H9 (cell line): ENCODE measurements around the gene PLXNA4. TPM values are rescaled to one million over a fixed set of nuclear protein-coding genes. Genes with fewer than 3 reads are reported as not detected.
"Not testable (repeated sequence)": the region's sequence is repeated elsewhere in the genome, so short reads cannot be mapped to it uniquely, and the experiment has no call there.

Source experiments
- DNase-seq: peaks from one replicate; pipeline ENCODE4 v3.0.0-alpha.2; 2017
- H2AFZ ChIP-seq: one replicate; pipeline ENCODE4 v1.6.1; 2013; ENCODE audit warnings: mild to moderate bottlenecking, low read length, control low read depth, moderate library complexity
- H2AK5ac ChIP-seq: 2 replicates; pipeline ENCODE4 v1.6.1; 2013; ENCODE audit warnings: low read length, control low read depth, mixed read lengths; ENCODE audit not compliant: insufficient read length
- H2BK120ac ChIP-seq: one replicate; pipeline ENCODE4 v1.6.1; 2013; ENCODE audit warnings: low read depth, mild to moderate bottlenecking, low read length, control low read depth, inconsistent platforms; ENCODE audit not compliant: poor library complexity, severe bottlenecking
- H2BK12ac ChIP-seq: 2 replicates; pipeline ENCODE4 v1.6.1; 2013; ENCODE audit warnings: low read length, control low read depth, mixed read lengths, low read depth; ENCODE audit not compliant: insufficient read length
- H2BK15ac ChIP-seq: 2 replicates; pipeline ENCODE4 v1.6.1; 2013; ENCODE audit warnings: low read depth, low read length, control low read depth
- H2BK20ac ChIP-seq: one replicate; pipeline ENCODE4 v1.6.1; 2013; ENCODE audit warnings: low read depth, mild to moderate bottlenecking, low read length, control low read depth, inconsistent platforms; ENCODE audit not compliant: poor library complexity, severe bottlenecking
- H2BK5ac ChIP-seq: 2 replicates; pipeline ENCODE4 v1.6.1; 2013; ENCODE audit warnings: low read length, control low read depth, mixed read lengths; ENCODE audit not compliant: insufficient read length
- H3K14ac ChIP-seq: 2 replicates; pipeline ENCODE4 v1.6.1; 2013; ENCODE audit warnings: low read length, control low read depth; ENCODE audit not compliant: insufficient read depth
- H3K18ac ChIP-seq: 2 replicates; pipeline ENCODE4 v1.6.1; 2013; ENCODE audit warnings: low read depth, mild to moderate bottlenecking, mixed read lengths, low read length, control low read depth; ENCODE audit not compliant: insufficient read length
- H3K23ac ChIP-seq: 2 replicates; pipeline ENCODE4 v1.6.1; 2013; ENCODE audit warnings: low read length, control low read depth, mixed read lengths, low read depth; ENCODE audit not compliant: insufficient read length
- H3K23me2 ChIP-seq: 2 replicates; pipeline ENCODE4 v1.6.1; 2013; ENCODE audit warnings: low read depth, mild to moderate bottlenecking, mixed read lengths, low read length, control low read depth; ENCODE audit not compliant: insufficient read length, poor library complexity, severe bottlenecking
- H3K27ac ChIP-seq: 2 replicates; pipeline ENCODE4 v1.5.1; 2013; ENCODE audit warnings: low read length, control low read depth, mixed read lengths, low read depth; ENCODE audit not compliant: insufficient read length
- H3K27me3 ChIP-seq: 2 replicates; pipeline ENCODE4 v1.6.1; 2013; ENCODE audit warnings: low read length, control low read depth, inconsistent platforms; ENCODE audit not compliant: insufficient read depth
- H3K4ac ChIP-seq: 2 replicates; pipeline ENCODE4 v1.6.1; 2013; ENCODE audit warnings: low read depth, mild to moderate bottlenecking, control low read depth, inconsistent platforms, low read length, moderate library complexity
- H3K4me1 ChIP-seq: 2 replicates; pipeline ENCODE4 v1.6.1; 2013; ENCODE audit warnings: low read length, control low read depth, inconsistent platforms; ENCODE audit not compliant: insufficient read depth
- H3K4me2 ChIP-seq: 2 replicates; pipeline ENCODE4 v1.6.1; 2013; ENCODE audit warnings: low read length, control low read depth, mixed read lengths; ENCODE audit not compliant: insufficient read length, insufficient read depth
- H3K56ac ChIP-seq: 2 replicates; pipeline ENCODE4 v1.6.1; 2013; ENCODE audit warnings: low read depth, mild to moderate bottlenecking, mixed read lengths, low read length, control low read depth; ENCODE audit not compliant: insufficient read length
- H3K79me1 ChIP-seq: 2 replicates; pipeline ENCODE4 v1.6.1; 2013; ENCODE audit warnings: low read depth, mild to moderate bottlenecking, moderate library complexity, low read length, control low read depth, inconsistent platforms; ENCODE audit not compliant: insufficient read depth, poor library complexity, severe bottlenecking
- H3K79me2 ChIP-seq: 2 replicates; pipeline ENCODE4 v1.6.1; 2013; ENCODE audit warnings: low read length, control low read depth, inconsistent platforms; ENCODE audit not compliant: insufficient read depth
- H3K9ac ChIP-seq: 2 replicates; pipeline ENCODE4 v1.6.1; 2013; ENCODE audit warnings: low read length, control low read depth, mixed read lengths; ENCODE audit not compliant: insufficient read length; ENCODE audit errors: extremely low read depth
- H3K9me3 ChIP-seq: one replicate; pipeline ENCODE4 v1.6.1; 2013; ENCODE audit warnings: low read depth, low read length, inconsistent platforms; ENCODE audit not compliant: control insufficient read depth
- H3T11ph ChIP-seq: one replicate; pipeline ENCODE4 v1.6.1; 2013; ENCODE audit warnings: mild to moderate bottlenecking, low read length, control low read depth, inconsistent platforms
- H4K20me1 ChIP-seq: one replicate; pipeline ENCODE4 v1.6.1; 2013; ENCODE audit not compliant: control insufficient read depth, insufficient read length, insufficient read depth
- H4K5ac ChIP-seq: 2 replicates; pipeline ENCODE4 v1.6.1; 2013; ENCODE audit warnings: low read depth, mild to moderate bottlenecking, mixed read lengths, low read length, control low read depth; ENCODE audit not compliant: insufficient read length
- H4K8ac ChIP-seq: replicated peaks from 2 replicates; pipeline ENCODE4 v1.6.1; 2013; ENCODE audit warnings: low read length, control low read depth, mixed read lengths, low read depth; ENCODE audit not compliant: insufficient read length
- H4K91ac ChIP-seq: 2 replicates; pipeline ENCODE4 v1.6.1; 2013; ENCODE audit warnings: low read depth, mild to moderate bottlenecking, moderate library complexity, mixed read lengths, low read length, control low read depth; ENCODE audit not compliant: insufficient read length
- H3K27ac Mint-ChIP-seq, 3 experiments: 2 replicates in 2 of 3; 3 replicates in 1 of 3; pipeline ENCODE4 v1.8.0; 2020 to 2021; ENCODE audit warnings: mixed read lengths in 3 of 3, mild to moderate bottlenecking in 1 of 3, moderate library complexity in 1 of 3
- H3K27me3 Mint-ChIP-seq: 2 replicates; pipeline ENCODE4 v1.8.0; 2021; ENCODE audit warnings: low read depth, mild to moderate bottlenecking, moderate library complexity, mixed read lengths
- H3K36me3 Mint-ChIP-seq, 3 experiments: 2 replicates in 2 of 3; 3 replicates in 1 of 3; pipeline ENCODE4 v1.8.0; 2020 to 2021; ENCODE audit warnings: low read depth in 3 of 3, mixed read lengths in 3 of 3; ENCODE audit not compliant: insufficient read depth in 1 of 3
- H3K4me1 Mint-ChIP-seq, 2 experiments: 2 replicates each; pipeline ENCODE4 v1.8.0; 2020; ENCODE audit warnings: mixed read lengths in 2 of 2
- H3K4me3 Mint-ChIP-seq, 2 experiments: 2 replicates in 1 of 2; 3 replicates in 1 of 2; pipeline ENCODE4 v1.8.0; 2020 to 2021; ENCODE audit warnings: mild to moderate bottlenecking in 2 of 2, mixed read lengths in 2 of 2, moderate library complexity in 1 of 2
- H3K9me3 Mint-ChIP-seq, 2 experiments: 2 replicates in 1 of 2; 3 replicates in 1 of 2; pipeline ENCODE4 v1.8.0; 2020; ENCODE audit warnings: mild to moderate bottlenecking in 2 of 2, mixed read lengths in 2 of 2, moderate library complexity in 1 of 2
- WGBS: extraction: QIAGEN DNeasy Blood & Tissue Kit; methylation state at CpG from one replicate; pipeline ENCODE4 v1.1.7; 2013; ENCODE audit warnings: missing lambda C conversion rate, low lambda C conversion rate, mixed read lengths; ENCODE audit not compliant: insufficient read length; ENCODE audit errors: extremely low coverage; 5-methylcytosine and 5-hydroxymethylcytosine counted together
- total RNA-seq: library from RNA; stranded (reverse); gene quantifications from 2 replicates; pipeline ENCODE4 v1.2.1, GENCODE V29; 2021
- TF ChIP-seq, protein P1 (sequence below): fragments of 200-600 bp; sonication (generic); conservative IDR thresholded peaks from 3 replicates; pipeline ENCODE4 v1.8.0; 2021; ENCODE audit warnings: antibody characterized with exemption, mild to moderate bottlenecking

The PLXNA4 gene
- total RNA-seq, 1 experiment from 2014 or later = 0.35 TPM

- no peaks in the 10 kb centered on the region for H3K9me3 Mint-ChIP-seq
- H2BK12ac ChIP-seq = no peak overlapping the region
- no peak overlapping the region for H4K5ac ChIP-seq
Observed at GRCh38 chr7:132179080-132179430, 397.2 kb downstream of the PLXNA4 start.

GRCh38 chr7:132178402-132179079 lies 397.7 kb downstream of the PLXNA4 start:
- not testable (repeated sequence) for H4K20me1 ChIP-seq, H3K9me3 ChIP-seq, DNase-seq, H3K9ac ChIP-seq, H3K14ac ChIP-seq, H3K23me2 ChIP-seq, H3K18ac ChIP-seq, H3K4me3 Mint-ChIP-seq, H3K79me2 ChIP-seq, H3K79me1 ChIP-seq, H4K5ac ChIP-seq, H3K4me2 ChIP-seq, H3K23ac ChIP-seq, H3K4me1 ChIP-seq, H2BK5ac ChIP-seq, H3K27me3 Mint-ChIP-seq, H3K56ac ChIP-seq, H3T11ph ChIP-seq, H3K27ac ChIP-seq, H3K36me3 Mint-ChIP-seq, H2BK12ac ChIP-seq, H2AFZ ChIP-seq, H3K4ac ChIP-seq, H4K91ac ChIP-seq, H2BK120ac ChIP-seq, H2BK15ac ChIP-seq, H3K9me3 Mint-ChIP-seq, H3K27me3 ChIP-seq, H2BK20ac ChIP-seq, H4K8ac ChIP-seq, H2AK5ac ChIP-seq
- peaks cover 12 to 18% of the 10 kb centered on the region in 2 experiments for H3K4me1 Mint-ChIP-seq
- peak overlapping the region in 1 of 3 experiments; percentile 40; a peak in 1 of 7 replicates for H3K27ac Mint-ChIP-seq
- WGBS = no CpG with 5 or more reads among the region's 8 CpGs

More at GRCh38 chr7:132179080-132179430, 397.2 kb downstream of the PLXNA4 start:
- Histone ChIP-seq H3K23me2 (no peaks in the 10 kb centered on the region), H4K20me1 (no peaks in the 10 kb centered on the region), H3K4me2 (no peak overlapping the region), H3K27me3 (no peaks in the 10 kb centered on the region), H4K91ac (no peak overlapping the region), H3K4me1 (no peaks in the 10 kb centered on the region), H3K79me2 (no peaks in the 10 kb centered on the region), H2AK5ac (no peak overlapping the region), H2BK5ac (no peak overlapping the region), H3K27ac (no peak overlapping the region), H3T11ph (no peak overlapping the region), H3K4ac (no peak overlapping the region), H2BK120ac (no peak overlapping the region), H3K23ac (no peak overlapping the region), H3K18ac (no peak overlapping the region), H3K14ac (no peak overlapping the region), H3K9ac (no peak overlapping the region), H2BK20ac (no peak overlapping the region), H2AFZ (no peak overlapping the region), H4K8ac (no peak overlapping the region), H3K56ac (no peak overlapping the region), H3K9me3 (no peaks in the 10 kb centered on the region), H2BK15ac (no peak overlapping the region), H3K79me1 (no peaks in the 10 kb centered on the region)
- DNase-seq = no peak
- TF ChIP-seq, protein P1, sequence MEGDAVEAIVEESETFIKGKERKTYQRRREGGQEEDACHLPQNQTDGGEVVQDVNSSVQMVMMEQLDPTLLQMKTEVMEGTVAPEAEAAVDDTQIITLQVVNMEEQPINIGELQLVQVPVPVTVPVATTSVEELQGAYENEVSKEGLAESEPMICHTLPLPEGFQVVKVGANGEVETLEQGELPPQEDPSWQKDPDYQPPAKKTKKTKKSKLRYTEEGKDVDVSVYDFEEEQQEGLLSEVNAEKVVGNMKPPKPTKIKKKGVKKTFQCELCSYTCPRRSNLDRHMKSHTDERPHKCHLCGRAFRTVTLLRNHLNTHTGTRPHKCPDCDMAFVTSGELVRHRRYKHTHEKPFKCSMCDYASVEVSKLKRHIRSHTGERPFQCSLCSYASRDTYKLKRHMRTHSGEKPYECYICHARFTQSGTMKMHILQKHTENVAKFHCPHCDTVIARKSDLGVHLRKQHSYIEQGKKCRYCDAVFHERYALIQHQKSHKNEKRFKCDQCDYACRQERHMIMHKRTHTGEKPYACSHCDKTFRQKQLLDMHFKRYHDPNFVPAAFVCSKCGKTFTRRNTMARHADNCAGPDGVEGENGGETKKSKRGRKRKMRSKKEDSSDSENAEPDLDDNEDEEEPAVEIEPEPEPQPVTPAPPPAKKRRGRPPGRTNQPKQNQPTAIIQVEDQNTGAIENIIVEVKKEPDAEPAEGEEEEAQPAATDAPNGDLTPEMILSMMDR = no peak
- no CpG with 5 or more reads among the region's 10 CpGs for WGBS
- Mint-ChIP-seq H3K36me3 (no peaks in the 10 kb centered on the region), H3K4me3 (no peak overlapping the region), H3K4me1 (peaks cover 17 to 22% of the 10 kb centered on the region in 2 experiments), H3K27me3 (no peaks in the 10 kb centered on the region; the same call in 1 of the 2 replicates), H3K27ac (no peak overlapping the region)
